Brain microvascular endothelial cell (primary cell): ENCODE results near the gene SOBP.

ENCODE experiments used
- DNase-seq: peaks from one replicate; pipeline ENCODE4 v3.0.0-alpha.2; 2020
- H3K27ac ChIP-seq: fragments of 250-450 bp; sonication (Bioruptor Pico); 2 replicates; pipeline ENCODE4 v1.5.1; 2020; ENCODE audit warnings: mild to moderate bottlenecking, moderate library complexity
- H3K27me3 ChIP-seq: fragments of 250-450 bp; sonication (Bioruptor Pico); replicated peaks from 2 replicates; pipeline ENCODE4 v1.5.1; 2020; ENCODE audit warnings: mild to moderate bottlenecking
- H3K36me3 ChIP-seq: fragments of 250-450 bp; sonication (Bioruptor Pico); replicated peaks from 2 replicates; pipeline ENCODE4 v1.5.1; 2020; ENCODE audit warnings: mild to moderate bottlenecking
- H3K4me3 ChIP-seq: 2 replicates; pipeline ENCODE4 v1.5.1; 2011; ENCODE audit warnings: low read depth, mild to moderate bottlenecking, control low read depth, low read length, moderate library complexity
- CTCF ChIP-seq: IDR thresholded peaks from 2 replicates; pipeline ENCODE4 v1.5.1; 2011; ENCODE audit warnings: low read depth, mild to moderate bottlenecking, moderate library complexity, low read length, control low read depth, inconsistent platforms; ENCODE audit errors: missing control alignments
- in situ Hi-C: cut with HindIII; loops from 2 replicates; pipeline ENCODE4 v1.10.0; 2017; ENCODE audit warnings: low sequenced_read_pairs, low pct_ligation_motif_present

The SOBP gene

GRCh38 chr6:107613651-107614379 lies 123.9 kb downstream of the SOBP start:
- no peak overlapping the region for H3K27ac ChIP-seq
- H3K4me3 ChIP-seq, result no peak overlapping the region
- no peak for TF ChIP-seq CTCF
- no peaks in the 10 kb centered on the region for H3K36me3 ChIP-seq
- no peaks in the 10 kb centered on the region for H3K27me3 ChIP-seq
- in situ Hi-C loops, result no loop called here
- no peak for DNase-seq

- Histone ChIP-seq H3K36me3 (no peaks in the 10 kb centered on the region), H3K27me3 (no peaks in the 10 kb centered on the region), H3K4me3 (no peak overlapping the region), H3K27ac (no peak overlapping the region)
- no peak for TF ChIP-seq CTCF
- in situ Hi-C loops, result no loop called here
- no peak for DNase-seq
Observed at GRCh38 chr6:107614828-107615227, 124.9 kb downstream of the SOBP start.

GRCh38 chr6:107616775-107617174 lies 126.9 kb downstream of the SOBP start:
- no peak overlapping the region for H3K4me3 ChIP-seq
- no peak overlapping the region for H3K27ac ChIP-seq

GRCh38 chr6:107617341-107617932 lies 127.5 kb downstream of the SOBP start:
- H3K36me3 ChIP-seq, result no peaks in the 10 kb centered on the region
- H3K27me3 ChIP-seq, result no peaks in the 10 kb centered on the region
- no peak for DNase-seq
- in situ Hi-C loops, result no loop called here
- no peak for TF ChIP-seq CTCF
- no peak overlapping the region for H3K4me3 ChIP-seq
- no peak overlapping the region for H3K27ac ChIP-seq

More at GRCh38 chr6:107616775-107617174, 126.9 kb downstream of the SOBP start:
- DNase-seq, result no peak
- TF ChIP-seq CTCF, result no peak
- in situ Hi-C loops, result no loop called here
- Histone ChIP-seq H3K36me3 (no peaks in the 10 kb centered on the region), H3K27me3 (no peaks in the 10 kb centered on the region)

GRCh38 chr6:107618672-107619071 lies 128.8 kb downstream of the SOBP start:
- H3K4me3 ChIP-seq, result no peak overlapping the region
- H3K27me3 ChIP-seq, result no peaks in the 10 kb centered on the region
- H3K27ac ChIP-seq, result no peak overlapping the region
- DNase-seq, result no peak
- H3K36me3 ChIP-seq, result no peaks in the 10 kb centered on the region
- TF ChIP-seq CTCF, result no peak
- in situ Hi-C loops, result no loop called here
